ENCODE measurements around the gene ZDHHC14. TPM values are rescaled to one million over a fixed set of nuclear protein-coding genes. Genes with fewer than 3 reads are reported as not detected.
A peak's percentile ranks its signal among the peaks of the same experiment; 100 is the strongest.

The ZDHHC14 gene
- total RNA-seq, 1 donor from 2014 or later: 1.1 TPM

DNA sequence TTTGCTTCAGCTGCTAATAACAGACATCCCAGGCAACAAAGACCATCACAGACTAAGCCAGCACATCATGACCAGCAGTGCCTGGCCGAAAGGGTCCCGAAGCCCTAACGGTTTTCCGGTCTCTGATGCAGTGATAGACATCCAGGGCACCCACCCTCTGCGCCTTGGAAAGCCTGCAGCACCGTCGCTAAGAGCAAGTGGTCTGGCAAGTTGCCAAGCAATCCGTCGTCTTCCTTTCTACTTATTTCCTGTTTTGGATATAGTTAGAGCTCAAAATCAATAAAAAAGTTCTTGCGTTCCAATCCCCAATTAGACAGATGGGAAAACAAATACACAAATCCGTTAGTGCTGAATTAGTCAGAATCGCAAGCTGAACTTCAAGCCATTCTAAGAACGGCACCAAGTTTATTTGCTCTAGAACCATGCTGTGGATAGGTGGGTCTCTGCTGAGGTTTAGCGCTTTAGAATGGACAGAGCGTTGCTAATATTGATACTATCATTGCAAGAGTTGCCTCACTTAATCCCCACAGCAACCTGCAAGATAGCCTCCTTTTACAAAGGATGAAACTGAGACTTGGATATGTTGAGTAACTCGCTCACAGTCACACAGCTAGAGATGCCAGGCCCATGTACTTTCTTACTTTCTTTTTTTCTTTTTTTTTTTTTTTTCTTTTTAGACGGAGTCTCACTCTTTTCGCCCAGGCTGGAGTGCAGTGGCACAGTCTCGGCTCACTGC is 278.7 kb downstream of the ZDHHC14 start:
- DNase-seq (ENCODE audit: low read depth): no peak

DNA sequence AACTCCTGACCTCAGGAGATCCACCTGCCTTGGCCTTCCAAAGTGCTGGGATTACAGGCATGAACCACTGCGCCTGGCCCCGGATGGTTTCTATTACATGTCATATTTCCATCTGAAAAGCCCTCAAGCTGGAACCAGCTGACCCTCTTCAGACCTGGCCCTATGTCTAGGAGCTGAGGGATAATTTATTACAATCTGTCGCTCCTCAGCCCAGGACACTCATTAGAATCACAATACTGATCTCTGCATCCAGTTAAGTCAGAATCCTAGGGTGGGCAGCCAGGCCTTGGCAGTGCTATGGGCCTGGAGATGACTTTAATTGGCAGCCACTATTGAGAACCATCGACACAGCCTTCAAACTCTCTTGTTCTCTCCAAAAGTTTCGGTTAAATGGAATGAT is 279.4 kb downstream of the ZDHHC14 start:
- no peak for DNase-seq (ENCODE audit: low read depth)

DNA sequence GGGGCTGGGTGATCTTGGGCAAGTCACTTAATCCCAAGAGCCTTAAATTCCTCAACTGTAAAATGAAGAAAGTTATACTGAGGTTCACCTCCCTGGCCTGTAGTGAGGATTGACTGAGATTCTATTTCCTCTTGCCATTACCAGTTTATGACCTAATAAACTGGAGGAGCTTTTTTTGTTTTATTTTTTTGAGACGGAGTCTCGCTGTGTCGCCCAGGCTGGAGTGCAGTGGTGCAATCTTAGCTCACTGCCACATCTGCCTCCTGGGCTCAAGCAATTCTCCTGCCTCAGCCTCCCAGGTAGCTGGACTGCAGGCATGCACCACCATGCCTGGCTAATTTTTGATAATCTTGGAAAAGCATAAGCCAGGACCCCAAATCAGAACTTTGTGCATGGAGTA is 280.7 kb downstream of the ZDHHC14 start:
- no peak for DNase-seq (ENCODE audit: low read depth)

DNA sequence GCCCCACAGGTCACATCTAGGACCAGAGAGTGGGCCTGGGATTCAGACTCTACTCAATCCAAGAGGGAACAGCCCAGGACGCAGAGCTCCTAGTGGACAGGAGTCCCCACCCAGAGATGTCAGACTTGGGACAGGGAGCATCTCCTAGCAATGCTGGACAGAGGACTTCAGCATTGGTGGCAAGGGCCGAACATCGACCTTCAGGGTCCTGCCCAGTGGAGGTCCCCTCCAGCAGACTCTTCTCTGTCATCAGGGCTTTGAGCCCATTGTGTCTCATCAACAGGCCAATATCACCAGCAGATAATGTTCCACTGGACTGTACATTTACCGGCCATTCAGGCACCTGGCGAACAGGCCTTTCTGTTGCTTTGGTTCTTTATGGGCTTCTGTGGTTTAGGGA is 282.3 kb downstream of the ZDHHC14 start:
- no peak for DNase-seq (ENCODE audit: low read depth)

DNA sequence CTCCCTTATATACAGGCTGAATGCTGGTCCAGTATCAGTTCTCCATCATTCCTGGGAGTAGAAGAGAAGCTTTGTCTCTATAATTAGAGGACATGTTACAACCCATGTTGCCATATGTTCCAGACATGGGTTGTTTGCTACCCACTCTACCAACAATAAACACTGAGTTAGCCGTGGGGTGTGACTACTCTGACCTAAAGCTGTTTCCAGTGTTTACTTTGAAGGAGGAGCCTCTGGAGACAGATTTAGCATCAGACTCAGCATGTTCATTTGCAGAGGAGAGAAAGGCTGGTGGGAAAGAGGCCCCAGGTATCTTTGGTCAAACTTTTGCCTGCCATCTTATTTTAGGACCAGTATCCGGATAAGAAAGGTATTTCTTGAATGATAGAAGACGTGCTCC is 284.2 kb downstream of the ZDHHC14 start:
- no peak for DNase-seq (ENCODE audit: low read depth)

DNA sequence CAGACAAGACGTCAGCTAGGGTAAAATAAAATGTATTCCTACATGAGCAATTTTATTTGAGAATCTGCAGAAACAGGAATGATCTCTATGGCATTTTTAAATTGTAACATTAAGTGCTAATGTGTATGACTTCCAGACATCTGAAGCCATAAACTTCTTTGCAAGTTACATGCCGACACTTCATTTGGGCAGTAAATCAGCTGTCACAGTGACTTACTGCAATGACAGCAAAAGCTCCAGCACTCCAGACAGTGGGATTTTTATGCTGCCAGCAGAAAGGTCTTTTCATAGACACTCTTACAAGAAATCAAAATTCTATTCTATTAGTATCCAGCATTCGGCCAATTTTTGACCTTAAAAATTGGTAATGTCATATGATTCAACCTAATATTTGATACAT is 285.7 kb downstream of the ZDHHC14 start:
- no peak for DNase-seq (ENCODE audit: low read depth)

DNA sequence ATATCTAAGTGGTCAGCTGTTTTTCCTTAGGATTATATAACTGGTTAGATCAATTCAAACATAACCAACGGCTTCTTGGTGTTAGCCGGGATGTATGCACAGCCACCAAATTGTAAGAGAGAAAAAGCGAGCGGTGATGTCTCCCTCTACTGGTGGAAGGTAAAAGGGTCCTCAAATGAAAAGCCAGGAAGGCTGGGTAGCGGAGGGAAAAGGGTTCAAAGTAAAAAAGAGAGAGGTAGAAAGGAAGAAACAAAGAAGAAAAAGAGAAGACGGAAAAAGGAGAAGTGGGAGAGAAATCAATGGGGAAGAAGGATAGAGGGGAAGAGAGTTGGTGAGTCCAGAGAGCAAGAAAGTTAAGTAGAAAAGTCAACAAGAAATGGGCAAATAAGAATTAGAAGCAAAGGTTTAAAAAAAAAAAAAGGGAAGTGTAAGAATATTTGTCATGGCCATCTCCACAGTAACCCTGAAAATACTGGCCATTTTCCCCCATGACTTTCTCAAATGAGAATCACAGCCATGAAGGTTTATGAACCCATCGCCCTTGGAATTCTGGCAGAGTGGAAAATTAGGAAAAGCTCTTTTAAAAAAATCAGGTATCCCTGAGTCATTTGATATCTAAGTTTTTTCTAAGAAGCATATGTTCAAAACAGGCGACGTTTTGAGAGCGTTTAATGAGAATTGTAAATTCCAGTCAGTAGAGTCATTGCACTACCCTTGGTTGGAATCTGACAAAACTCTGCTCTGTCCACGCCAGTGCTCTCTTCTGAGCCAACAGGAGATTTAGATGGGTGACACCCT is 286.4 kb downstream of the ZDHHC14 start:
- DNase-seq (ENCODE audit: low read depth): peak; percentile 74

DNA sequence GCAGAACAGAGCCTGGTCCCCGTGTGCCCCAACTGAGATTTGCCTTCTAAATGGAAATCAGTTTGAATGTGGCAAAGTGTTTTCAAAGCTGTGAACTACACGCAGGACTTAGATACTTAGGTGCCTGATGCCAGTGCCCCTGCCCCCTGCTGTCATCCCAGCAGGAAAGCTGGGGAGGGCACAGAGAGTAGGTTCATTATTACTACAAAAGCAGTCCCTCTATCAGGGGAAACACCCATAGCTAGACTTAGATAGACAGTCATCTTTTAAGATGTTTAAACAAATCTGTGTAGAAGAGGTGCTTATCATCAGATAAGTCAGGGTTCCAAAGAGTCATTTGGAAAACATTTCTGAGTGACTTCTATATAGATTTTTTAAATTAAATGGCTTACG is 287.0 kb downstream of the ZDHHC14 start:
- DNase-seq (ENCODE audit: low read depth): no peak

DNA sequence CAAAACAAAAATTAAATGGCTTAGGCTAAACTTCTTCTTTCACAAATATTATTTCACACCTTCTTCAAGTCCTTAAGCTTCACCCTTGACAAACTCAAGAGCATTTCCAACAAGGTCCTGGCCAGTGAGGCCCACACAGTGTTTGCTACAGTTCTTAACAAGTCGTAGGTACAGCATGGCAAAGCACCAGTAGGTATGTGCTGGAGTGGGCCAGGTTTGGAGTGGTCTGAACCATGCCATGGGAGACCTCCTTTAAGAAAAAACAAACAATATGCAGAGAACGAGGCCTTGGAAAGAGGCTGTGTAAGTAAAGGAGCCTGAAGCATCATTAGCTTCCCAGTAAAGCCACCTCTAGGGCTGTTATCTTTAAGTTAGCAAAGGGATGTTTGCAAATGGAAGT is 287.7 kb downstream of the ZDHHC14 start:
- DNase-seq (ENCODE audit: low read depth): no peak

DNA sequence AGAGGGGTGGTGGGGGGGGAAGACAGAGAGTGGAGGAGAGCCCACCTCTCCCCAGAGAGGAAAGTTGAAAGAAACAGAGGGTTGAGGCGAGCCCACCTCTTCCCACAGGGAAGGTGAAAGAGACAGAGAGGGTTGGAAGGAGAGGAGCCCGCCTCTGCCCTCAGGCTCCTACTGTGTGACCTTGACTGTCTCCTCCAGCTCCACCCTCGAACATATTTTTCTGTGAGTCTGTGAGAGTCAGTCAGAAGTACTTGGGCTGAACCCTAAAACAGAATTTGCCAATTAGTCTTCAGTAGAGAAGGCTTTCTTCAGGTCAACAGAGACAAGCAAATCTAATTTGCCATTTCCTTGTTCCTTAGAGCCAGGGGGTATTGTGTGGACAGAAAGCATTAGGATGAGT is 288.3 kb downstream of the ZDHHC14 start:
- no peak for DNase-seq (ENCODE audit: low read depth)

DNA sequence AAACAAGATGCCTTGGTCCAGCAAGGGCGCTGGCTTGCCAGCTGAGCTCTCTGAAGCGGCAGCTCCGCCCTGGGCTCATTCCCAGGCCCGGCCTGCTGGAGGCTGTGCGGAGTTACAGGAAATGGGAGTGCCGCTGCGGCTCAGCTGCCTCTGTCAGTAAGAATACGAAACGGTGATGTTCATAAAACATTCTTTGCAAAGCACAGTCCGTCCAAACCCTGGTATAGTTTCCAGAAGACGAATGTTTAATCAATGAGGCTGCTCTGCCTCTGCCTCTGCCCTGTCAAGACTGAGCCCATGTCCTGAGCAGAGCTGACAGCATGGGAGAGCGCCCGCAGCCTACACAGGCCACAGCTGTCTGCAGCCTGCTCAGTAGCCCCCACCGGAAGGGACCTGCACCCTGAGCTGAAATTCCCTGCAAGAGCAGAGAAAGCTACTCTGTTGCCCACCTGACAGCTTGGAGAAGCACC is 288.8 kb downstream of the ZDHHC14 start:
- DNase-seq (ENCODE audit: low read depth): peak; percentile 90

DNA sequence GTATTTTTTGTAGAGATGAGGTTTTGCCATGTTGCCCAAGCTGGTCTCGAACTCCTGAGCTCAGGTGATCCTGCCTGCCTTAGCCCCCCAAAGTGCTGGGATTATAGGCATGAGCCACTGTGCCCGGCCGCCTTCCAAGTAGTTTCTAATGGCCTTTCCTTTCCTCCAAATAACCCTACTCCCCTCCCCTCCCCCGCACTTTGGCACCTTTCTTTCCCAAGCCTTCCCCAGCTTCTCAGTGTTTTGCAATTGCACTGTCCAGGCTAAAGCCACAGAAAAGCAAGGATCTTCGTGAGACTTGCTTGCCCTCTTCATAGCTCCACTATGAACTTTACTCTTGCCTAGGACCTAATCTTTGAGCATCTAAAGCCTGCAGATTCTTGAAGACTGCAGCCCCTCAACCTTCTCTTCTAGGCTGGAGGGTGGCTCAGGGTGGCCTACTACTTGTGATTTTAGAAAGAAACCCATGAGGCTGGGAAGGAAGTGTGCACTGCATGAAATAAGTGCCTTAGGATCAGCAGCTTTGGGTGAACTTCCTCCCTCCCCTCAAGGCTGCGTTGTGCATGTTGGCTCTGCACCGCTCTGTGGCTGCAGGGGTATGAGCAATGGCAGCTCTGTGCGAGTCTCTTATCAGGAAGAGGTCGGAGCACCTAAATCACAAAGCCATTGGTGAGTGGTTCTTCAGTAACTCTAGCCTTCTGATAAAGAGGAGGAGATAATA is 289.6 kb downstream of the ZDHHC14 start:
- no peak for DNase-seq (ENCODE audit: low read depth)

DNA sequence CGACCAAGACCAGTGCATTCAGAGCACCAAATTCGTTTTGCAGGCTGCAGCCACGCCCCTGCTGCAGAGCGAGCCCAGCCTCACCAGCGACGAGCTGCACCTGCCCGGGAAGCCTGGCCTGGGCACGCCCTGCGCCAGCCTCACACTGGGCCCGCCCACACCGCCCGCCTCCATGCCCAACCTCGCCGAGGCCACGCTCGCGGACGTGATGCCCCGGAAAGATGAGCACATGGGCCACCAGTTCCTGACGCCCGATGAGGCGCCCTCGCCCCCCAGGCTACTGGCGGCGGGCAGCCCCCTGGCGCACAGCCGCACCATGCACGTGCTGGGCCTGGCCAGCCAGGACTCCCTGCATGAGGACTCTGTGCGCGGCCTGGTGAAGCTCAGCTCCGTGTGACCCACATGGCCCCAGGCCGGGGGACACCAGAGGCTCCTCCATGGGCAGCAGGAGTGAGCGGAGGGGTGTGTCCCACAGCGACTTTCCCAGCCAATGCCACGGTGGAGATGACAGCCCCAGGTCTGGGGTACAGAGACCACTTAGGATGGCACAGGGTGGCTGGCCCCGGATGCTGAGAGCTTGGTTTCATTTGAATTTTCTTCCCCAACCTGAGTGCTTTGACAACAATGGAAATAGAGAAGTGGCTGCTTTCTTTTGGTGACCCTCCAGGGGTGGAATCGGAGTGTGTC is 291.9 kb downstream of the ZDHHC14 start:
- no peak for DNase-seq (ENCODE audit: low read depth)

DNA sequence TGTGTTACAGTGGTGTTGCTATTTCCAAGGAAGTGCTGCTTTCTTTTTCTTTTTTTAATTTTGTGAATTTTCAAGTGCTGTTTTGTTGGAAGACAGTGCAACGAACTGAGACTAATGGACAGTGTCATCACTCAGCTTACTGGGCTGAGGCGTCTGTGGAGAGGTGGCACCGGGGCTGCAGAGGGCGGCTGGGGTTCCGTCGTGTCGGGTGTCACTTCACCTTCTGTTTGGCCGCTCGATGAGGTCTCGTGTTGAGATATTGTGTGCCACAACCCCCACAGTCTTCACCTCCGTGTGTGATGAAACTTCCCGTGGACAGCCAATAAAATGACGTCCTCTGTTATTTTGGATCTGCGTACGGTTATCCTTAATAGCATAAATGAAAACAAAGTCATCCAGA is 292.6 kb downstream of the ZDHHC14 start:
- DNase-seq (ENCODE audit: low read depth): no peak

DNA sequence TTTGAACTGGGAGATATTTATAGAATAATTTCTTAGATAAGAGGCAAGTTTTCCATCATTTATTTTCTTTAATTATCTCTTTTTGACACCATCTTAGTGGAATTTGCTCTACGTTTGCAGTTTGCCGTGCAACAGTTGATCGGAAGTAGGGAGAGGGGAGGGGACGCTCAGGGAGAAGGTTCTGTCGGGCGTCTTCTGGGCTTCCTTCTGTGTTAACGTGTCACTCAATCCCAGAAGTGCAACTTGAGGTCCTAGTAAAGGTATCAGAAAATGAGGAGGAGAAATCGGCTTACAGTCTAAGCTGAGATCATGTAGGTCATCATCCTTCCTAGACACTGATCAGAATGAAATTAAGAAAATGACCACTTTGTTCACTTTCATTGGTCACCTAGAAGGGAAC is 293.1 kb downstream of the ZDHHC14 start:
- DNase-seq (ENCODE audit: low read depth): no peak

DNA sequence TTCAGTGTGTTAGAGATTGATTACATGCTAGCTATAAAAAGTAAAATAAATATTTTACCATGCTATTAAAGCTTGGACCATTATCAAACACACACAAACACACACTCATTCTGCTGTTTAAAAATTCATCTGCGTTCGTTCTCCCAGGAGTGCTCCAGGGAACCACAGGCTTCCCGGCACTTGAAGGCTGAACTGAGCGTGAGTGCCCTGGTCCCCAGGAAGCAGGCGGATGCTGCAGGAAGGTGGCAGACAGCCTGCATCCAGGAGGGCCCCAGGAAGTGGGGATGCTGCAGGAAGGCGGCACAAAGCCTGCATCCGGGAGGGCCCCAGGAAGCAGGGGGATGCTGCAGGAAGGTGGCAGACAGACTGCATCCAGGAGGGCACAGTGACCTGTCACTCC is 294.8 kb downstream of the ZDHHC14 start:
- no peak for DNase-seq (ENCODE audit: low read depth)

DNA sequence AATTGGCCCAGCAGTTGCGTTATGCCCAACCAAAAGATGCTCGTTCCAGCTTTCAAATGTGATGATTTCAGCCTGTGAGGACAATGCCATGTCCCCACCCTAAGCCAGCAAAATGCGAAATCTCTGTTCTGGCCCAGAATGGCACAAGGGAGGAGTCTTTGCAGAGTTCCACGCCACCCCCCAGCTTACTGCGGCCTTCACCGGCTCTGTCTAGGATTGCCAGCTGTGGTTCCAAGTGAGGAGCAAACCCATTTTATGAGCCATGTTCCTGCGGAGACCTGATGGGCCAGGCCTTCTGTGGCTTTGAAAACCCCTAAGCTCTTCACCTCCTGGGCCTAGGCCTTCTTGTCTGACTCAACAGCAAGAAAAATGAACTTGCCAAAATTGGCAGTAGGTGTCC is 295.3 kb downstream of the ZDHHC14 start:
- no peak for DNase-seq (ENCODE audit: low read depth)

DNA sequence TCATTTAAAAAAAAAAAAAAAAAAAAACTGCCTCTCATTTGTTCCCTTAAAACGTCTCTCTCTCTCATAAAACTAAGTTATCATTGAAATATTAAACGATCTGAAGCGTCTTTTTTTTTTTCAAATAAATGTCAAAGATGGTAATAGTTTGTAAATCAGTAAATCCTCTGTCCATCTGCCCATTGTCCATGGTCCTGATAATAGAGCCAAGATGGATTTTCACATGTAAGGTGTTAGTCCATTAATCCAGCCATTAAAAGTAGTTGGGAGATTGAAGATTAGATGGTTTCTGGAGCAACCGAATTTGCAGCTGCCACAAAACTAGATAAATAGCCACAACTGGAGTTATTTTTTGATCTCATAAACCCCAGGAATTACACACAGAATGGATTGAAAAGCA is 296.2 kb downstream of the ZDHHC14 start:
- DNase-seq (ENCODE audit: low read depth): peak; percentile 25

DNA sequence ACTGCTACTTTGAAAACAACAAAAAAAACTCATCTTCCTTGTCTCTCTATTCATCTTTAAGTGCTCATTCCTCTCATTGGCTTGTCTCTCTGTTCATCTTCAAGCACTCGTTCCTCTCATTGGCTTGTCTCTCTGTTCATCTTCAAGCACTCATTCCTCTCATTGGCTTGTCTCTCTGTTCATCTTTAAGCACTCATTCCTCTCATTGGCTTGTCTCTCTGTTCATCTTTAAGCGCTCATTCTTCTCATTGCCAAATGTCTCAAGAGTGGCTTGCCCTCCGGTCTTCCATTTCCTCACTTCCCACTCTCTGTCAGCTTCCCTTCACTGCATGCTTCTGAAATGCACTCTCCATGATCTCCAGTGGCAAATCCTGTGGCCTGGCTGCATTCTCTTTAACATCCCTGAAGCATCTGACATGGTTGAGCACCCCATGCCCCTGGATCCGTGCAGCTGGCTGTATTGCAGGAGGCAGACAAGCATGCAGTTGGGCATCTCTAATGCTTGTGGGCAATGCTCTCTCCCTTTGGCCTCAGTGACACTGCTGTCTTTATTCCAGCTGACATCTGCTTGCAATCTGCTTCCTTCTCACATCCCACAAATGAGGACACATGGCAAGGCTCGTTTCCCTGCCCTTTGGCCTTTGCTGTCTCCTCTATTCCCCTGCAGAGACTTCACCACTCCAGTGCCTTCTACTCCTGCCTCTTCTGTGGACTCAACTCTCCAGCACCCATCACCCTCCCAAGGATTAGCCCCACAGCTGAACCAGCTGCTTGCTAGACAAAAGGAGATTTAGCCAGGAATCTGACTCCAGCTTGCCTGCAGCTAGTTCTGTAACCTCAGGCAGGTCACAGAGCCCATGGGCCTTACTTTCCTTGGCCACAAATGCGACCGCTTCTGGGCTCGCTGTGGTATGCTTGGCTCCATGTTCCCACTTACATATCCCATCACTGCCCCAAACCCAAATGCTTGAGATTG is 298.9 kb downstream of the ZDHHC14 start:
- DNase-seq (ENCODE audit: low read depth): peak; percentile 47

DNA sequence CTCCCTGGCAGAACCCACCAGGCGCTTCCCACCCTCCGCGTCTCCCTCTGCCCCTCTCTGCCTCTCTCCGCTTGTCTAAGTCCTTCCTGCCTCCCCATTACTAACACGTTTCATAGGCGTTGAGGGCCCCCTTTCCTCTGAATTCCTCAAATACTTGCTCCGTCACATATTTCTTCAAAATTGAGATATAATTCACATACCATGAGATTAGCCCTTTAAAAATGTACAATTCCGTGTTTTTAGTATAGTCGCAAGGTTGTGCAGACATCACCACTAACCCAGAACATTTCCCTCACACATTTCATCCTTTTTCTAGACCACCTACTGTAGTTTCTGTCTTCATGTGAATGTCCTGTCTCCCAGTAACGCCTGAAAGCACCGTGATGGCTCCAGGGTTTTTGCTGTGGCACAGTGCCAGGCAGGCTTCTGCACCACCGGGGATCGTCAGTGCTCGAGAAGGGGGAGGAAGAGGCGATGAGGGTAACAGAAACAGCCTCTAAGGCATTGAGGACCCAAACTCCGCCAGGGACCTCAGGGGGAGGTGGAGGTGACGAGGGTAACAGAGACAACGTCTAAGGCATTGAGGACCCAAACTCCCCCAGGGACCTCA is 300.2 kb downstream of the ZDHHC14 start:
- DNase-seq (ENCODE audit: low read depth): no peak
